GM18858 (cell line): Measurements from ENCODE around the gene ZC2HC1C.
"Not testable (repeated sequence)": the region's sequence is repeated elsewhere in the genome, so short reads cannot be mapped to it uniquely, and the experiment has no call there.

Source experiments
- ATAC-seq: cut with Tn5 transposase; IDR thresholded peaks from one replicate; pipeline ENCODE4 v1.9.1; 2021; ENCODE audit not compliant: unreplicated experiment

ZC2HC1C gene

GRCh38 chr14:75091251-75091650 lies 21.8 kb downstream of the ZC2HC1C start:
- ATAC-seq, result no peak

- no peak for ATAC-seq
Measured at GRCh38 chr14:75092698-75093097, 23.3 kb downstream of the ZC2HC1C start.

GRCh38 chr14:75094896-75095295 lies 25.5 kb downstream of the ZC2HC1C start:
- no peak for ATAC-seq

- ATAC-seq, result no peak
Measured at GRCh38 chr14:75095690-75096089, 26.2 kb downstream of the ZC2HC1C start.

- no peak for ATAC-seq
Measured at GRCh38 chr14:75096959-75097358, 27.5 kb downstream of the ZC2HC1C start.

- no peak for ATAC-seq
Measured at GRCh38 chr14:75098212-75098611, 28.8 kb downstream of the ZC2HC1C start.

- ATAC-seq, result no peak
Measured at GRCh38 chr14:75098682-75099081, 29.2 kb downstream of the ZC2HC1C start.

- ATAC-seq, result no peak
Measured at GRCh38 chr14:75101491-75101890, 32.0 kb downstream of the ZC2HC1C start.

GRCh38 chr14:75107186-75107585 lies 37.7 kb downstream of the ZC2HC1C start:
- no peak for ATAC-seq

GRCh38 chr14:75109877-75110276 lies 40.4 kb downstream of the ZC2HC1C start:
- ATAC-seq, result no peak

- no peak for ATAC-seq
Measured at GRCh38 chr14:75113932-75114539, 44.6 kb downstream of the ZC2HC1C start.

- no peak for ATAC-seq
Measured at GRCh38 chr14:75119056-75119455, 49.6 kb downstream of the ZC2HC1C start.

- no peak for ATAC-seq
Measured at GRCh38 chr14:75120541-75121291, 51.3 kb downstream of the ZC2HC1C start.

GRCh38 chr14:75121552-75121951 lies 52.1 kb downstream of the ZC2HC1C start:
- no peak for ATAC-seq

GRCh38 chr14:75123991-75124390 lies 54.5 kb downstream of the ZC2HC1C start:
- ATAC-seq, result no peak

GRCh38 chr14:75125617-75126016 lies 56.2 kb downstream of the ZC2HC1C start:
- no peak for ATAC-seq

GRCh38 chr14:75126121-75126544 lies 56.7 kb downstream of the ZC2HC1C start:
- ATAC-seq, result no peak

- ATAC-seq, result peak; percentile 58
Measured at GRCh38 chr14:75126679-75127473, 57.4 kb downstream of the ZC2HC1C start, which contains the start of gene NEK9. TSS of gene NEK9 (minus strand) at chr14:75127048. CDS start at chr14:75126921, 127 bp downstream.

- ATAC-seq, result not testable (repeated sequence)
Measured at GRCh38 chr14:75127474-75127820, 58.0 kb downstream of the ZC2HC1C start.

GRCh38 chr14:75127903-75128595 lies 58.6 kb downstream of the ZC2HC1C start:
- no peak for ATAC-seq

- no peak for ATAC-seq
Measured at GRCh38 chr14:75128596-75128990, 59.2 kb downstream of the ZC2HC1C start.
